ENCODE data around the gene PSMF1. TPM values are rescaled to one million over a fixed set of nuclear protein-coding genes. Genes with fewer than 3 reads are reported as not detected.

Gene PSMF1
- total and polyA plus RNA-seq, 12 donors = 24.8 to 363 (median 122) TPM

DNA sequence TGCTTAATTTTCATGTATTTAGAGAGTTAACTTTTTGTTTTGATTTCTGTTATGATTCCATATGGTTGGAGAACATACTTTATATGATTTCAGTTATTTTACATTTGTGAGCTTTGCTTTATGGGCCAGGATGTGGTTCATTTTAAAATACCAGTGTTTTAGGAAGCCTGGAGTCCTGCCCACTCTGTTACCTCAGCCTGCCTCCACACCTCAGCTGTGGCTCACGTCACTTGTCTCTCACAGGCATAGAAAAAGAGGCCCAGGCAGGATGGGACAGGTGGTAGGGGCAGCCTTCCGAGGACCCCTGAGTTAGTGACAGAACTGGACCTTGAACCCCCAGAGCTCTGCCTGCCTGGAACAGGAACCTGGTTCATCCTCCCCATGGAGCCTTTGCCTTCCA, 16.0 kb downstream of the PSMF1 start:
- H3K27me3 ChIP-seq = no peaks in the 10 kb centered on the region
- intact Hi-C loops (cut with DNase I) = no loop called here
- DNase-seq = no peak
- H3K27ac ChIP-seq = no peak overlapping the region
- H3K36me3 ChIP-seq (replicated peaks in 1 of 2) = peaks cover 0 to 63% of the 10 kb centered on the region in 2 donors
- no peak for TF ChIP-seq POLR2A (IDR thresholded peaks at IDR 0.05)
- TF ChIP-seq, protein P1, sequence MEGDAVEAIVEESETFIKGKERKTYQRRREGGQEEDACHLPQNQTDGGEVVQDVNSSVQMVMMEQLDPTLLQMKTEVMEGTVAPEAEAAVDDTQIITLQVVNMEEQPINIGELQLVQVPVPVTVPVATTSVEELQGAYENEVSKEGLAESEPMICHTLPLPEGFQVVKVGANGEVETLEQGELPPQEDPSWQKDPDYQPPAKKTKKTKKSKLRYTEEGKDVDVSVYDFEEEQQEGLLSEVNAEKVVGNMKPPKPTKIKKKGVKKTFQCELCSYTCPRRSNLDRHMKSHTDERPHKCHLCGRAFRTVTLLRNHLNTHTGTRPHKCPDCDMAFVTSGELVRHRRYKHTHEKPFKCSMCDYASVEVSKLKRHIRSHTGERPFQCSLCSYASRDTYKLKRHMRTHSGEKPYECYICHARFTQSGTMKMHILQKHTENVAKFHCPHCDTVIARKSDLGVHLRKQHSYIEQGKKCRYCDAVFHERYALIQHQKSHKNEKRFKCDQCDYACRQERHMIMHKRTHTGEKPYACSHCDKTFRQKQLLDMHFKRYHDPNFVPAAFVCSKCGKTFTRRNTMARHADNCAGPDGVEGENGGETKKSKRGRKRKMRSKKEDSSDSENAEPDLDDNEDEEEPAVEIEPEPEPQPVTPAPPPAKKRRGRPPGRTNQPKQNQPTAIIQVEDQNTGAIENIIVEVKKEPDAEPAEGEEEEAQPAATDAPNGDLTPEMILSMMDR (IDR thresholded peaks at IDR 0.05) = no peak
- H3K4me1 ChIP-seq (replicated peaks in 1 of 2) = no peaks in the 10 kb centered on the region
- no peak overlapping the region for H3K4me3 ChIP-seq
- 73 to 99% (median 85%) methylated on average over 2 of the region's 2 CpGs for WGBS, 4 donors
- no peaks in the 10 kb centered on the region for H3K9me3 ChIP-seq (replicated peaks in 1 of 3)

DNA sequence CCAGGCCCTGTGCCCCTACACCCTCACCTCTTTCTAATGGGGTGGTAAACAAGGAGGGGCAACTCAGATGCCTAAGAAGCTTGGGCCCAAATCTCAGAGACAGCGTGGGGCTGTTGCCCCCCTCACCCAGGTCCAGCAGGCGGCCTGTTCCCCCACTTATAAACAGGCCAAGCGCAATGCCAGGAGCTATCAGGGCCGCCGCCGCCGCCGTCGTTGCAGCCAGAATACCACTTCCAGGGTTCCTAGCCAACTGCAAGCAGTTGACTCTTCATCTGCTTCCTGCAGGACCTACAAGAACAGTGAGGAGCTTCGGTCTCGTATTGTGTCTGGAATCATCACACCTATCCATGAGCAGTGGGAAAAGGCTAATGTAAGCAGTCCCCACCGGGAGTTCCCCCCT, 16.4 kb downstream of the PSMF1 start:
- Histone ChIP-seq H3K27ac (no peak overlapping the region), H3K4me3 (no peak overlapping the region), H3K9me3 (replicated peaks in 1 of 3) (no peaks in the 10 kb centered on the region), H3K36me3 (replicated peaks in 1 of 2) (peaks cover 0 to 61% of the 10 kb centered on the region in 2 donors), H3K4me1 (replicated peaks in 1 of 2) (no peaks in the 10 kb centered on the region), H3K27me3 (no peaks in the 10 kb centered on the region)
- TF ChIP-seq POLR2A (IDR thresholded peaks at IDR 0.05) = no peak
- TF ChIP-seq, protein P1 (IDR thresholded peaks at IDR 0.05) = no peak
- no peak for DNase-seq
- intact Hi-C loops (cut with DNase I) = no loop called here
- WGBS, 4 donors = 93 to 100% (median 98%) methylated on average over 5 to 12 of the region's 12 CpGs

DNA sequence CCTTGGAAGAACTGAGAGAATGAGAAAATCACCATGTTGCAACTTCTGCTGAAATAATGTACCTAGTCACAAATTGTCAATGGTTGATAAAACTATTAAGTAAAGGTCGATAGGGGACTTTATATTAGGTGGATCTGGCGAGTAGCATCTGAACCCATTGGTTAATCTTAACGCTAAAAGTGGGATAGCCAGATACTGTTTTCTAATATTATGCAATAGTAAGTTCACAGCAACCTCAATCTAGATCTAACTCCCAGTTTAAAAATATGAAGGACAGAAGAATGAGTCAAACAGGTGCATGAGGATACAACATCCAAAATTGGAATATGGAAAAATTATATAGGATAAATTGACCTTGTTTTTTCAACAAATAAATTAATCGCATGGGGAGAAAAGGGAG, 18.8 kb downstream of the PSMF1 start:
- Histone ChIP-seq H3K27me3 (no peaks in the 10 kb centered on the region), H3K36me3 (replicated peaks in 1 of 2) (peaks cover 0 to 43% of the 10 kb centered on the region in 2 donors), H3K9me3 (replicated peaks in 1 of 3) (no peaks in the 10 kb centered on the region), H3K27ac (no peak overlapping the region), H3K4me3 (no peak overlapping the region), H3K4me1 (replicated peaks in 1 of 2) (no peaks in the 10 kb centered on the region)
- intact Hi-C loops (cut with DNase I) = no loop called here
- no peak for DNase-seq
- no peak for TF ChIP-seq POLR2A (IDR thresholded peaks at IDR 0.05)
- TF ChIP-seq, protein P1 (IDR thresholded peaks at IDR 0.05) = no peak
- WGBS, 4 donors = 66 to 83% (median 75%) methylated on average over 4 of the region's 4 CpGs

DNA sequence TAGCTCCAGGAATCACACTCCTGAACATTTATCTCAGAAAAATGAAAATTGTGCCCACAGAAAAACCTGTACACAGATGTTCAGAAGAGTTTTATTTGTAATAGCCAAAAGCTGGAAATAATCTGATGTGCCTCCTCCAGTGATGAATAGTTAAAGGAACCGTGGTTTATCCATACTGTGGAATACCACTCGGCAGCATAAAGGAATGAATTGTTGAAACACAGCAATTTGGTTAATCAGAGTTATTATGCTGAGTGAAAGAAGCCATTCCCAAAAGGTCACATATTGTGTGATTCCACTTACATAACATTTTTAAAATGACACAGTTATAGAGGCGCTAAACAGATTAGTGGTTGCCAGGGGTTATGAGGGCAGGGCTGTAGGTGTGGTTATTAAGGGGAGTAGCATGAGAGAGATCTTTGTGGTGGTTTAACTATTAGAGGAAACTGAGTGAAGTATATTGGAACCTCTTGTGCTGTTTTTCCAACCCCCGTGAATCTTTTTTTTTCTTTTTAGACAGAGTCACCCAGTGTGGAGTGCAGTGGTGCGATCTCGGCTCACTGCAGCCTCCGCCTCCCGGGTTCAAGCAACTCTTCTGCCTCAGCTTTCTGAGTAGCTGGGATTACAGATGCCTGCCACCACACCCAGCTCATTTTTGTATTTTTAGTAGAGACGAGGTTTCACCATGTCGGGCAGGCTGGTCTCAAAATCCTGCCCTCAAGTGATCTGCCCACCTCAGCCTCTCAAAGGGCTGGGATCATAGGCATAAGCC, 26.2 kb downstream of the PSMF1 start:
- no peak for DNase-seq
- Histone ChIP-seq H3K36me3 (replicated peaks in 1 of 2) (peaks cover 0 to 7% of the 10 kb centered on the region in 2 donors), H3K27ac (no peak overlapping the region), H3K27me3 (no peaks in the 10 kb centered on the region), H3K4me3 (no peak overlapping the region), H3K9me3 (replicated peaks in 1 of 3) (no peaks in the 10 kb centered on the region), H3K4me1 (replicated peaks in 1 of 2) (no peaks in the 10 kb centered on the region)
- intact Hi-C loops (cut with DNase I) = no loop called here
- TF ChIP-seq POLR2A (IDR thresholded peaks at IDR 0.05) = no peak
- TF ChIP-seq, protein P1 (IDR thresholded peaks at IDR 0.05) = no peak
- WGBS, 4 donors = 91 to 94% (median 92%) methylated on average over 10 of the region's 10 CpGs
